ENCODE data around the gene PTPRN2.

PTPRN2 gene

GRCh38 chr7:157590526-157590925 is 997.1 kb downstream of the PTPRN2 start:
- TF ChIP-seq CTCF (IDR thresholded peaks at IDR 0.05; ENCODE audit: control insufficient read depth, extremely low read depth, insufficient read depth): no peak
- no peak for DNase-seq (ENCODE audit: low read depth)
- H3K4me3 ChIP-seq (ENCODE audit: low read depth, low read length): no peak overlapping the region

GRCh38 chr7:157589680-157590079 is 997.9 kb downstream of the PTPRN2 start:
- TF ChIP-seq CTCF (IDR thresholded peaks at IDR 0.05; ENCODE audit: control insufficient read depth, extremely low read depth, insufficient read depth): no peak
- no peak overlapping the region for H3K4me3 ChIP-seq (ENCODE audit: low read depth, low read length)
- no peak for DNase-seq (ENCODE audit: low read depth)

GRCh38 chr7:157587805-157588560 is 999.6 kb downstream of the PTPRN2 start:
- TF ChIP-seq CTCF (IDR thresholded peaks at IDR 0.05; ENCODE audit: control insufficient read depth, extremely low read depth, insufficient read depth): no peak
- no peak overlapping the region for H3K4me3 ChIP-seq (ENCODE audit: low read depth, low read length)
- no peak for DNase-seq (ENCODE audit: low read depth)

GRCh38 chr7:157587051-157587804 is 1000.4 kb downstream of the PTPRN2 start:
- no peak for DNase-seq (ENCODE audit: low read depth)
- TF ChIP-seq CTCF (IDR thresholded peaks at IDR 0.05; ENCODE audit: control insufficient read depth, extremely low read depth, insufficient read depth): no peak
- no peak overlapping the region for H3K4me3 ChIP-seq (ENCODE audit: low read depth, low read length)

GRCh38 chr7:157586426-157586955 is 1001.1 kb downstream of the PTPRN2 start:
- H3K4me3 ChIP-seq (ENCODE audit: low read depth, low read length): no peak overlapping the region
- no peak for TF ChIP-seq CTCF (IDR thresholded peaks at IDR 0.05; ENCODE audit: control insufficient read depth, extremely low read depth, insufficient read depth)
- no peak for DNase-seq (ENCODE audit: low read depth)

- TF ChIP-seq CTCF (IDR thresholded peaks at IDR 0.05; ENCODE audit: control insufficient read depth, extremely low read depth, insufficient read depth): no peak
- DNase-seq (ENCODE audit: low read depth): no peak
- no peak overlapping the region for H3K4me3 ChIP-seq (ENCODE audit: low read depth, low read length)
Observed at GRCh38 chr7:157585113-157585861, 1002.3 kb downstream of the PTPRN2 start.

Measured in LNCaP clone FGC (cell line).